ENCODE measurements around the gene CLCNKA. TPM values are rescaled to one million over a fixed set of nuclear protein-coding genes. Genes with fewer than 3 reads are reported as not detected.

The CLCNKA gene
- total and polyA plus RNA-seq, 4 donors, result not detected

DNA sequence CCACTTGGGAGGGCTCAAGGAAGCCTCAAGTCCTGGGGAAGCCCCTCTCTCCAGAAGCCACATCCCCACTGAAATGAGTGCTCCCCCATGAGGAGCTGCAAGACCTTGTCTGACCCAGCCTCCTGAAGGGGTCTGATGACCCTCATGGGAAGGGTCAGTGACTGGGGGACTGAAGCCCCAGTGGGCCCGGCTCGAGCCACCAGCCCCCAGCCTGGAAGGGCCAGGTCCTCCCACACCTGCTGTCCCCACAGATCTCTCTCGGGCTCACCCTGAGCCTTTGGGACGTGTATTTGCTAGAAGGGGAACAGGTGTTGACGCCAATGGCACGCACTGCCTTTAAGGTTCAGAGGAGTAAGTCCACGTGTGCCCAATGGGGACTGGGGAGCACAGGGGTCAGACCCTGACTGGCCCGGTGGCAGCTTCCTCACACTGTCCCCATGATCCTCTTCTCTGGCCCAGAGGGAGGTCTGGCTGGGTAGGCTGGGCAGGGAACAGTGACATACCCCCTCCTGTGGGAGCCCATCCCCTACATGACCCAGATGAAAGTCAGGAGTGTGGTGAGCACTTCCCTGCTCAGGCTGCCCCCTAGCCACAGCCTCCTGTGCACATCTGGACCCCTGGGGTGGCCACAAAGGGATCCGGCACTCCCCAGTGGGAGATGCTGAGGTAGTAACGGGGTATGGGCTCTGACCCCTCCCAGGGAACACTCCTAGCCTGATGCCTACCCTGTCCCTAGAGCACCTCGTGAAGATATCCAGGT, 30.2 kb upstream of the CLCNKA start:
- TF ChIP-seq NR2F2 (IDR thresholded peaks at IDR 0.05) (no peak), RXRA (IDR thresholded peaks at IDR 0.05) (no peak), HNF4G (IDR thresholded peaks at IDR 0.05) (no peak), FOXA1 (IDR thresholded peaks at IDR 0.05) (no peak), YY1 (IDR thresholded peaks at IDR 0.05) (no peak), TAF1 (conservative IDR thresholded peaks at IDR 0.05) (no peak), RAD21 (IDR thresholded peaks at IDR 0.05) (no peak), GABPA (IDR thresholded peaks at IDR 0.05 in 1 of 2, conservative IDR thresholded peaks at IDR 0.05 in 1 of 2) (no peak), JUND (IDR thresholded peaks at IDR 0.05) (no peak), FOXA2 (IDR thresholded peaks at IDR 0.05) (no peak), EGR1 (IDR thresholded peaks at IDR 0.05; ENCODE audit: low read depth in 2 of 2) (no peak), HNF4A (conservative IDR thresholded peaks at IDR 0.05) (no peak)
- TF ChIP-seq, protein P1, sequence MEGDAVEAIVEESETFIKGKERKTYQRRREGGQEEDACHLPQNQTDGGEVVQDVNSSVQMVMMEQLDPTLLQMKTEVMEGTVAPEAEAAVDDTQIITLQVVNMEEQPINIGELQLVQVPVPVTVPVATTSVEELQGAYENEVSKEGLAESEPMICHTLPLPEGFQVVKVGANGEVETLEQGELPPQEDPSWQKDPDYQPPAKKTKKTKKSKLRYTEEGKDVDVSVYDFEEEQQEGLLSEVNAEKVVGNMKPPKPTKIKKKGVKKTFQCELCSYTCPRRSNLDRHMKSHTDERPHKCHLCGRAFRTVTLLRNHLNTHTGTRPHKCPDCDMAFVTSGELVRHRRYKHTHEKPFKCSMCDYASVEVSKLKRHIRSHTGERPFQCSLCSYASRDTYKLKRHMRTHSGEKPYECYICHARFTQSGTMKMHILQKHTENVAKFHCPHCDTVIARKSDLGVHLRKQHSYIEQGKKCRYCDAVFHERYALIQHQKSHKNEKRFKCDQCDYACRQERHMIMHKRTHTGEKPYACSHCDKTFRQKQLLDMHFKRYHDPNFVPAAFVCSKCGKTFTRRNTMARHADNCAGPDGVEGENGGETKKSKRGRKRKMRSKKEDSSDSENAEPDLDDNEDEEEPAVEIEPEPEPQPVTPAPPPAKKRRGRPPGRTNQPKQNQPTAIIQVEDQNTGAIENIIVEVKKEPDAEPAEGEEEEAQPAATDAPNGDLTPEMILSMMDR (IDR thresholded peaks at IDR 0.05; ENCODE audit: low read depth, low read length, missing input control), result no peak
- TF ChIP-seq, protein P2, sequence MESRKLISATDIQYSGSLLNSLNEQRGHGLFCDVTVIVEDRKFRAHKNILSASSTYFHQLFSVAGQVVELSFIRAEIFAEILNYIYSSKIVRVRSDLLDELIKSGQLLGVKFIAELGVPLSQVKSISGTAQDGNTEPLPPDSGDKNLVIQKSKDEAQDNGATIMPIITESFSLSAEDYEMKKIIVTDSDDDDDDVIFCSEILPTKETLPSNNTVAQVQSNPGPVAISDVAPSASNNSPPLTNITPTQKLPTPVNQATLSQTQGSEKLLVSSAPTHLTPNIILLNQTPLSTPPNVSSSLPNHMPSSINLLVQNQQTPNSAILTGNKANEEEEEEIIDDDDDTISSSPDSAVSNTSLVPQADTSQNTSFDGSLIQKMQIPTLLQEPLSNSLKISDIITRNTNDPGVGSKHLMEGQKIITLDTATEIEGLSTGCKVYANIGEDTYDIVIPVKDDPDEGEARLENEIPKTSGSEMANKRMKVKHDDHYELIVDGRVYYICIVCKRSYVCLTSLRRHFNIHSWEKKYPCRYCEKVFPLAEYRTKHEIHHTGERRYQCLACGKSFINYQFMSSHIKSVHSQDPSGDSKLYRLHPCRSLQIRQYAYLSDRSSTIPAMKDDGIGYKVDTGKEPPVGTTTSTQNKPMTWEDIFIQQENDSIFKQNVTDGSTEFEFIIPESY (IDR thresholded peaks at IDR 0.05), result no peak
- TF ChIP-seq, protein P3, sequence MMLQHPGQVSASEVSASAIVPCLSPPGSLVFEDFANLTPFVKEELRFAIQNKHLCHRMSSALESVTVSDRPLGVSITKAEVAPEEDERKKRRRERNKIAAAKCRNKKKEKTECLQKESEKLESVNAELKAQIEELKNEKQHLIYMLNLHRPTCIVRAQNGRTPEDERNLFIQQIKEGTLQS (IDR thresholded peaks at IDR 0.05), result no peak
- TF ChIP-seq, protein P4, sequence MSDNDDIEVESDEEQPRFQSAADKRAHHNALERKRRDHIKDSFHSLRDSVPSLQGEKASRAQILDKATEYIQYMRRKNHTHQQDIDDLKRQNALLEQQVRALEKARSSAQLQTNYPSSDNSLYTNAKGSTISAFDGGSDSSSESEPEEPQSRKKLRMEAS (IDR thresholded peaks at IDR 0.05), result no peak
- TF ChIP-seq, protein P5, sequence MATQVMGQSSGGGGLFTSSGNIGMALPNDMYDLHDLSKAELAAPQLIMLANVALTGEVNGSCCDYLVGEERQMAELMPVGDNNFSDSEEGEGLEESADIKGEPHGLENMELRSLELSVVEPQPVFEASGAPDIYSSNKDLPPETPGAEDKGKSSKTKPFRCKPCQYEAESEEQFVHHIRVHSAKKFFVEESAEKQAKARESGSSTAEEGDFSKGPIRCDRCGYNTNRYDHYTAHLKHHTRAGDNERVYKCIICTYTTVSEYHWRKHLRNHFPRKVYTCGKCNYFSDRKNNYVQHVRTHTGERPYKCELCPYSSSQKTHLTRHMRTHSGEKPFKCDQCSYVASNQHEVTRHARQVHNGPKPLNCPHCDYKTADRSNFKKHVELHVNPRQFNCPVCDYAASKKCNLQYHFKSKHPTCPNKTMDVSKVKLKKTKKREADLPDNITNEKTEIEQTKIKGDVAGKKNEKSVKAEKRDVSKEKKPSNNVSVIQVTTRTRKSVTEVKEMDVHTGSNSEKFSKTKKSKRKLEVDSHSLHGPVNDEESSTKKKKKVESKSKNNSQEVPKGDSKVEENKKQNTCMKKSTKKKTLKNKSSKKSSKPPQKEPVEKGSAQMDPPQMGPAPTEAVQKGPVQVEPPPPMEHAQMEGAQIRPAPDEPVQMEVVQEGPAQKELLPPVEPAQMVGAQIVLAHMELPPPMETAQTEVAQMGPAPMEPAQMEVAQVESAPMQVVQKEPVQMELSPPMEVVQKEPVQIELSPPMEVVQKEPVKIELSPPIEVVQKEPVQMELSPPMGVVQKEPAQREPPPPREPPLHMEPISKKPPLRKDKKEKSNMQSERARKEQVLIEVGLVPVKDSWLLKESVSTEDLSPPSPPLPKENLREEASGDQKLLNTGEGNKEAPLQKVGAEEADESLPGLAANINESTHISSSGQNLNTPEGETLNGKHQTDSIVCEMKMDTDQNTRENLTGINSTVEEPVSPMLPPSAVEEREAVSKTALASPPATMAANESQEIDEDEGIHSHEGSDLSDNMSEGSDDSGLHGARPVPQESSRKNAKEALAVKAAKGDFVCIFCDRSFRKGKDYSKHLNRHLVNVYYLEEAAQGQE (IDR thresholded peaks at IDR 0.05), result no peak
- H3K27me3 ChIP-seq (ENCODE audit: control insufficient read depth in 4 of 4, insufficient read depth in 4 of 4, low read length in 3 of 4), result no peaks in the 10 kb centered on the region
- no peaks in the 10 kb centered on the region for H3K36me3 ChIP-seq (ENCODE audit: control insufficient read depth in 4 of 4, insufficient read depth in 3 of 4, low read depth in 1 of 4, low read length in 3 of 4)
- WGBS, result 92% methylated on average over 11 of the region's 11 CpGs
- no peak for DNase-seq (ENCODE audit: low spot score)
- no peak overlapping the region for H3K4me3 ChIP-seq (ENCODE audit: low read depth in 1 of 3, low read length in 3 of 3)
- H3K27ac ChIP-seq (ENCODE audit: low read depth in 1 of 2, low read length in 2 of 2), result no peak overlapping the region
- H3K4me1 ChIP-seq (ENCODE audit: control insufficient read depth in 4 of 4, insufficient read depth in 4 of 4, low read length in 3 of 4), result no peaks in the 10 kb centered on the region
- no peaks in the 10 kb centered on the region for H3K9me3 ChIP-seq (ENCODE audit: control insufficient read depth in 4 of 4, low read length in 3 of 4)
- H3K9ac ChIP-seq (ENCODE audit: low read depth in 1 of 2, low read length in 2 of 2), result no peak overlapping the region
